Measurements from ENCODE around the gene ZER1.

Gene ZER1

GRCh38 chr9:128757602-128758001 is 14.1 kb downstream of the ZER1 start:
- H3K4me3 ChIP-seq (ENCODE audit: insufficient read length, low read depth): no peak overlapping the region
- peaks cover 22% of the 10 kb centered on the region for H3K36me3 ChIP-seq (ENCODE audit: insufficient read depth, insufficient read length, low read length)
- peaks cover 4% of the 10 kb centered on the region for H3K4me1 ChIP-seq (ENCODE audit: insufficient read depth, insufficient read length)
- no peak for TF ChIP-seq SUZ12 (IDR thresholded peaks at IDR 0.05; ENCODE audit: extremely low read depth, insufficient read depth, insufficient read length)
- no peak for TF ChIP-seq ZNF274 (IDR thresholded peaks at IDR 0.05; ENCODE audit: low read depth, low read length)
- no peak for TF ChIP-seq YY1 (IDR thresholded peaks at IDR 0.05; ENCODE audit: insufficient read depth, insufficient read length)
- no peaks in the 10 kb centered on the region for H3K9me3 ChIP-seq (ENCODE audit: insufficient read depth, low read length)
- no peaks in the 10 kb centered on the region for H3K27me3 ChIP-seq (ENCODE audit: insufficient read depth, insufficient read length)
- no peak for DNase-seq (ENCODE audit: low read depth, low spot score)
- no peak overlapping the region for H3K9ac ChIP-seq (ENCODE audit: insufficient read length, low read depth)

GRCh38 chr9:128753627-128754026 is 18.1 kb downstream of the ZER1 start:
- no peak for TF ChIP-seq YY1 (IDR thresholded peaks at IDR 0.05; ENCODE audit: insufficient read depth, insufficient read length)
- TF ChIP-seq ZNF274 (IDR thresholded peaks at IDR 0.05; ENCODE audit: low read depth, low read length): no peak
- TF ChIP-seq SUZ12 (IDR thresholded peaks at IDR 0.05; ENCODE audit: extremely low read depth, insufficient read depth, insufficient read length): no peak
- DNase-seq (ENCODE audit: low read depth, low spot score): no peak
- no peaks in the 10 kb centered on the region for H3K27me3 ChIP-seq (ENCODE audit: insufficient read depth, insufficient read length)
- no peaks in the 10 kb centered on the region for H3K4me1 ChIP-seq (ENCODE audit: insufficient read depth, insufficient read length)
- no peak overlapping the region for H3K9ac ChIP-seq (ENCODE audit: insufficient read length, low read depth)
- H3K9me3 ChIP-seq (ENCODE audit: insufficient read depth, low read length): no peaks in the 10 kb centered on the region
- H3K4me3 ChIP-seq (ENCODE audit: insufficient read length, low read depth): no peak overlapping the region
- H3K36me3 ChIP-seq (ENCODE audit: insufficient read depth, insufficient read length, low read length): peaks cover 41% of the 10 kb centered on the region

- H3K36me3 ChIP-seq (ENCODE audit: insufficient read depth, insufficient read length, low read length): peaks cover 41% of the 10 kb centered on the region
- TF ChIP-seq YY1 (IDR thresholded peaks at IDR 0.05; ENCODE audit: insufficient read depth, insufficient read length): no peak
- TF ChIP-seq SUZ12 (IDR thresholded peaks at IDR 0.05; ENCODE audit: extremely low read depth, insufficient read depth, insufficient read length): no peak
- TF ChIP-seq ZNF274 (IDR thresholded peaks at IDR 0.05; ENCODE audit: low read depth, low read length): no peak
- DNase-seq (ENCODE audit: low read depth, low spot score): no peak
Measured at GRCh38 chr9:128750926-128751595, 20.7 kb downstream of the ZER1 start.

GRCh38 chr9:128747241-128747640 is 24.5 kb downstream of the ZER1 start:
- H3K4me1 ChIP-seq (ENCODE audit: insufficient read depth, insufficient read length): no peaks in the 10 kb centered on the region
- no peak for DNase-seq (ENCODE audit: low read depth, low spot score)
- H3K9ac ChIP-seq (ENCODE audit: insufficient read length, low read depth): no peak overlapping the region
- no peaks in the 10 kb centered on the region for H3K27me3 ChIP-seq (ENCODE audit: insufficient read depth, insufficient read length)
- no peaks in the 10 kb centered on the region for H3K9me3 ChIP-seq (ENCODE audit: insufficient read depth, low read length)
- TF ChIP-seq SUZ12 (IDR thresholded peaks at IDR 0.05; ENCODE audit: extremely low read depth, insufficient read depth, insufficient read length): no peak
- TF ChIP-seq YY1 (IDR thresholded peaks at IDR 0.05; ENCODE audit: insufficient read depth, insufficient read length): no peak
- TF ChIP-seq ZNF274 (IDR thresholded peaks at IDR 0.05; ENCODE audit: low read depth, low read length): no peak
- H3K4me3 ChIP-seq (ENCODE audit: insufficient read length, low read depth): no peak overlapping the region
- peaks cover 26% of the 10 kb centered on the region for H3K36me3 ChIP-seq (ENCODE audit: insufficient read depth, insufficient read length, low read length)

More at GRCh38 chr9:128750926-128751595, 20.7 kb downstream of the ZER1 start:
- Histone ChIP-seq H3K27me3 (ENCODE audit: insufficient read depth, insufficient read length) (no peaks in the 10 kb centered on the region), H3K9me3 (ENCODE audit: insufficient read depth, low read length) (no peaks in the 10 kb centered on the region), H3K9ac (ENCODE audit: insufficient read length, low read depth) (no peak overlapping the region), H3K4me3 (ENCODE audit: insufficient read length, low read depth) (no peak overlapping the region), H3K4me1 (ENCODE audit: insufficient read depth, insufficient read length) (no peaks in the 10 kb centered on the region)

GRCh38 chr9:128743421-128743820 is 28.3 kb downstream of the ZER1 start:
- Histone ChIP-seq H3K27me3 (ENCODE audit: insufficient read depth, insufficient read length) (no peaks in the 10 kb centered on the region), H3K9ac (ENCODE audit: insufficient read length, low read depth) (no peak overlapping the region), H3K4me3 (ENCODE audit: insufficient read length, low read depth) (no peak overlapping the region), H3K9me3 (ENCODE audit: insufficient read depth, low read length) (no peaks in the 10 kb centered on the region), H3K4me1 (ENCODE audit: insufficient read depth, insufficient read length) (no peaks in the 10 kb centered on the region), H3K36me3 (ENCODE audit: insufficient read depth, insufficient read length, low read length) (peaks cover 22% of the 10 kb centered on the region)
- DNase-seq (ENCODE audit: low read depth, low spot score): no peak
- TF ChIP-seq SUZ12 (IDR thresholded peaks at IDR 0.05; ENCODE audit: extremely low read depth, insufficient read depth, insufficient read length) (no peak), ZNF274 (IDR thresholded peaks at IDR 0.05; ENCODE audit: low read depth, low read length) (no peak), YY1 (IDR thresholded peaks at IDR 0.05; ENCODE audit: insufficient read depth, insufficient read length) (no peak)

- Histone ChIP-seq H3K4me1 (ENCODE audit: insufficient read depth, insufficient read length) (no peaks in the 10 kb centered on the region), H3K36me3 (ENCODE audit: insufficient read depth, insufficient read length, low read length) (peaks cover 22% of the 10 kb centered on the region), H3K9me3 (ENCODE audit: insufficient read depth, low read length) (no peaks in the 10 kb centered on the region), H3K27me3 (ENCODE audit: insufficient read depth, insufficient read length) (no peaks in the 10 kb centered on the region), H3K9ac (ENCODE audit: insufficient read length, low read depth) (no peak overlapping the region), H3K4me3 (ENCODE audit: insufficient read length, low read depth) (no peak overlapping the region)
- no peak for TF ChIP-seq SUZ12 (IDR thresholded peaks at IDR 0.05; ENCODE audit: extremely low read depth, insufficient read depth, insufficient read length)
- TF ChIP-seq ZNF274 (IDR thresholded peaks at IDR 0.05; ENCODE audit: low read depth, low read length): no peak
- no peak for TF ChIP-seq YY1 (IDR thresholded peaks at IDR 0.05; ENCODE audit: insufficient read depth, insufficient read length)
- no peak for DNase-seq (ENCODE audit: low read depth, low spot score)
Measured at GRCh38 chr9:128742401-128742800, 29.3 kb downstream of the ZER1 start.

- peaks cover 3% of the 10 kb centered on the region for H3K4me1 ChIP-seq (ENCODE audit: insufficient read depth, insufficient read length)
- no peak overlapping the region for H3K9ac ChIP-seq (ENCODE audit: insufficient read length, low read depth)
- H3K27me3 ChIP-seq (ENCODE audit: insufficient read depth, insufficient read length): no peaks in the 10 kb centered on the region
- H3K9me3 ChIP-seq (ENCODE audit: insufficient read depth, low read length): no peaks in the 10 kb centered on the region
- TF ChIP-seq ZNF274 (IDR thresholded peaks at IDR 0.05; ENCODE audit: low read depth, low read length): no peak
- no peak for TF ChIP-seq YY1 (IDR thresholded peaks at IDR 0.05; ENCODE audit: insufficient read depth, insufficient read length)
- no peak for TF ChIP-seq SUZ12 (IDR thresholded peaks at IDR 0.05; ENCODE audit: extremely low read depth, insufficient read depth, insufficient read length)
- no peak for DNase-seq (ENCODE audit: low read depth, low spot score)
- H3K36me3 ChIP-seq (ENCODE audit: insufficient read depth, insufficient read length, low read length): peaks cover 41% of the 10 kb centered on the region
- no peak overlapping the region for H3K4me3 ChIP-seq (ENCODE audit: insufficient read length, low read depth)
Measured at GRCh38 chr9:128735373-128735772, 36.4 kb downstream of the ZER1 start.

Measured in NT2/D1 (cell line).